GM21528 (cell line): Measurements from ENCODE around the gene MRPS10.
"Not testable (repeated sequence)": the region's sequence is repeated elsewhere in the genome, so short reads cannot be mapped to it uniquely, and the experiment has no call there.

Experiments
- ATAC-seq: cut with Tn5 transposase; IDR thresholded peaks from one replicate; pipeline ENCODE4 v1.9.1; 2021; ENCODE audit warnings: mild to moderate bottlenecking, moderate library complexity; ENCODE audit not compliant: unreplicated experiment, low FRiP score

The MRPS10 gene

GRCh38 chr6:42182101-42182500 is 35.6 kb downstream of the MRPS10 start:
- no peak for ATAC-seq

DNA sequence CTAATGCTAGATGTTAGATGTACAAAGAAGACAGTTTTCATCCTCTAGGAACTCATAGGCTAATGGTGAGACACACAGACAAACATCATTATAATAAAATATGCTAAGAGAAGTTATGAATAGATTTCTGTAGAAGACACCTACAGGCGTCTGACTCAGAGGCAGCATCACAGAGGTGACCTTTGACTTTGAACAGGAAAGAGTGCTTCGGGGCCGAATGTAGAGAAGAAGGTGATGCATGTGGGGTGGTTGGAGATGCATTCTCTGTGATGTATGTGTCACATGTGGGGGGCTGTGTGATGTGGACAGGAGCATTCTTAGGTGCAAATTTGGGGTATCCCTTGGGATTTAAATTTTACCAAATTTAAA is 37.7 kb downstream of the MRPS10 start:
- ATAC-seq: no peak

DNA sequence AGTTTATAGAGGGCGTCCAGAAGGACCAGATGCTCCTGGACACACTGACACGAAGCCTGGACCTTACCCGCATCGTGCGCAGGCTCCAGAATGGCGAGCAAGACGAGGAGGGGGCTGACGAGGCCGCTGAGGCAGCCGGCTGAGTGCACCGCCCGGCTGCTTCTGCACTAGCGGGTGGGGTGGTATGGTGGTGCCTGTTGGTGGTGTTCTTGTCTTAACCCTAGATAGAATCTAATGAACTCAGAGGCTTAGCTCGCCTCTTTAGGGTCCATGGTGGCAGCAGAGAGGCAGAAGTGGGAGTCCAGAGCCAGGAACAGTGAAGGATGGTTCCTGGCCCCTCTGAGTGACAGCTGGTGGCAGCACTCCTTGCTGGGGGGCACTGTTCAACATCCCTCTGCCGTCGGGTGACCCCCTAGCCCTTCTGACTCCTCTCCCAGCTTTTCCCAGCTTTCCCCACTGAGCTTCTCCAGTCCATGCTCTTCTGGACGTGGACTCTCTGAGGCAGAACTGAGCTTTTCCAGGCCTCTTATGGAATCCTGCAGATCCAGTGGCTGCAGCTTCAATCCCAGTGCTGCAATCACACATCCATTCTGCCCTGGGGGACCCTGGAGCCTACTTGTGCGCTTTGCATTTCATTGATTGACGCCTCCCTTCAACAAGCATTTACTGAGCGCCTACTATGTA is 38.3 kb downstream of the MRPS10 start:
- ATAC-seq: no peak

GRCh38 chr6:42177514-42178364 is 39.9 kb downstream of the MRPS10 start:
- ATAC-seq: no peak

GRCh38 chr6:42176981-42177380 is 40.7 kb downstream of the MRPS10 start:
- ATAC-seq: no peak

DNA sequence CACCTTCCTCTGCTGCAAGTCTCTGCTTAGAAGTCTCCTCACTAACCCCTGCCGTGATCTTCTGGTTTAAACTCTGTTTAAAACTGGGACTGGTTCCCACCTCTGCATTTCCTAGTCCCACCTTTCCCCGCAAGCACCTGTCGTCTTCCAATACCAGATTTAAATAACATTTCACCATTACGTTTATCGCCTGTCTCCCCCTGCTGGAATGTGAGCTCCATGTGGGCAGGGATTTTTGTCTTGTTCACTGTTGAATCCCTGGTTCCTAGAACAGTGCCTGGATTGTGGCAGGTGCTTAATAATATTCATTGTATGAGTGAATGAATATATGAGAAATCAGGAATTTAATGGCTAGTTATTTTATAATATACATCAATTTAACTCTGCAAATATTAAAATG is 41.8 kb downstream of the MRPS10 start:
- ATAC-seq: no peak

DNA sequence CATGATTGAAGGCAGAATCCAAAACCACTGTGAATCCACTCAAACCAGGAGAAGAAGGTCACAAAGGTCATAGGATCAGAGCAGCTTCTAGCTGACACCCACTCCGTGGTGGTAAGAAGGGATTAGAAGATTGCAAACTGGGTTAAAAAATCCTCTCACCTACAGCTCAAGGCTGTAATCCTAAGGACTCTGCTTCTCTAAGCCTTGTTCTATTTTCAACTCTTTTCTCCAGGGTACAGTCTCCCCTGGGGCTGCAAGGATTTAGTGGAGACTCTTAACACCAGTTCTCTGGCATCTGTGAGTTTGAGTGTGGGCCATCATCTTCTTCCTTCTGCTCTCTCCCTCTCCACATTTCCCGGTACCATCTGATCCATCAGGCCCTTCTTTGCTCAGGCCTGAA is 44.6 kb downstream of the MRPS10 start, which contains the start of gene GUCA1A:
TSS of gene GUCA1A (plus strand) at position 264 of the 400 bp plus-strand sequence. CDS start 250 bp downstream, outside the sequence.
- no peak for ATAC-seq

GRCh38 chr6:42171813-42172581 is 45.7 kb downstream of the MRPS10 start:
- no peak for ATAC-seq

DNA sequence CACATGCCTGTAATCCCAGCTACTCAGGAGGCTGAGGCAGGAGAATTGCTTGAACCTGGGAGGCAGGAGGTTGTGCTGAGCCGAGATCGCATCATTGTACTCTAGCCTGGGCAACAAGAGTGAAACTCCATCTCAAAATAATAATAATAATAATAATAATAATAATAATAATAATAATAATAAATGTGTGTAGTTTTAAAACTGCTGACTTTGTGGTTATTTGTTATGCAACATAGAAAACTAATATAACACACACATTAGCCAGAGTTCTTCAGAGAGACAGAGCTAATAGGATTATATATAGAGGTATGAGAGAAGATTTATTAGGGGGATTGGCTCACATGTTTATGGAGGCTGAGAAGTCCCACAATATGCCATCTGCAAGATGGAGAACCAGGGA is 47.9 kb downstream of the MRPS10 start:
- not testable (repeated sequence) for ATAC-seq

DNA sequence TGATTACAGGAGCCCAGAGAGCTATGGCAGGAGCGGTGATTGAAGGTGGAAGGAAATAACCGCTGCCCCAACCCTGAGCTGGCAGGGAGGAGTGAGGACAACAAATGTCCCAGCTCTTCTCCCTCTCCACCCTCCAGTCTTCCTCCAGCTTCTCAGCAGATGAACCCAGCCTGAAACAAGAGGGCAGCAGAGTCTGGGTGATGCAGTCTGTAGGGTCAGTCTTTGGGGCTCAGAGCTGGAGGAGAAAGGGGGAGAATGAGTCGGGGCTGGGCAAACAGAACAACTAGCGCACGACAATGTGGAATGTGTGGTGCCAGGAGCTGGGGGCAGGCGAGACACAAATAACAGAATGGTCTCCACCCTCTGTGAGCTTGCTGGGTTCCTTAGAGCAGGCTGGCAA is 49.0 kb downstream of the MRPS10 start:
- no peak for ATAC-seq

DNA sequence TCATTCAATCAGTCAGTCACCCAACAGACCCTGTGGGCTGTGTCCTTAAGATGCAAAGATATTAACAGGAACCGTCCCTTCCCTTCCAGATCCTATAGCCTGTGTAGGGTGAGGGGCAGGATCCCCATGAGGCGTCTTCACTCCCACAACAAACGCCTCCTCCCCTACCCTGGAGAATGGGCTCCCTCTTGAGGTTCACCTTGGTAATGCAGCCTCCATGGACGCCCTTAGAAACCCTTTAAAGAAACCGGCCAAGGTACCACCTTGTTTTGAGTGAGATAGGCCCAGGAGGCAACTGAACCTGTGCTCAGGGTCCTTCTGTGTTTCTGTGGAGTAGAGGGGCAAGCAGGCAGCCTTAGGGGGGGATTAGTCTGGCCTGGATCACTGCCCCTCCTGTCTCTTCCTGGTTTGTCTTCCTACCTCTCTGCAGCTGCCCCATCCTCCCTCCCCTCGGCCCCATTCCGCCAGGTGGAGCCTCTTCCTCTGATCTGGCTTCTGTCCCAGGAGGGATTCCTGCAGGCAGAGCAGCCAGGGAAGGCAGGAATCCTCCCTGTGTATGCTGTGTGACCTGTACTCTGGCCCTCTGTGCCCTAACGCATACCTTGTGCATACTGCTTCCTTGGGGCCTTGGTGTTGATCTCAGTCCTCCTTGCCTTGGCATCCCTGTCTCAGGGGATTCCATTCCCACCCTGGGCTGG is 51.1 kb downstream of the MRPS10 start:
- no peak for ATAC-seq

DNA sequence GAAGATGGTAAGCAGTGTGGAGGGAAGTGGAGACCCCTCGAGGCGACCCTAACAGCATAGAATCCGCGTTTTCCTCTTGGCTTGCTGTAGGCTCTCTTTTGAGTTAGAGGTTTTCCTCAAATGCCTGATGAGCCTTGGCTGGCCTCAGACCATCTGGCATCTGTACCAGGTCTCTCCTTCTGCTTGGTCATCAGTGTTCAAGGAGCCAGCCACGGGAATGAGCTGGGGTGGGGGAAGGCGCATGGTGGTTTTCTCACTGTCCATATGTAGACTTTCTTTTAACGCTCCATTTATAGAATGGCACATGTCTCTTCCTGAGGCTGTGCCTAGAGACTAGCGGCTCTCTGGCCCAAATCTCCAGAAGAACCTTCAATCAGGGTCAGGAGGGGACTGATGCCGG is 52.6 kb downstream of the MRPS10 start:
- ATAC-seq: no peak

- no peak for ATAC-seq
Observed at GRCh38 chr6:42163981-42164380, 53.7 kb downstream of the MRPS10 start.

- no peak for ATAC-seq
Observed at GRCh38 chr6:42162812-42163211, 54.8 kb downstream of the MRPS10 start.

- ATAC-seq: no peak
Observed at GRCh38 chr6:42162384-42162783, 55.3 kb downstream of the MRPS10 start.

DNA sequence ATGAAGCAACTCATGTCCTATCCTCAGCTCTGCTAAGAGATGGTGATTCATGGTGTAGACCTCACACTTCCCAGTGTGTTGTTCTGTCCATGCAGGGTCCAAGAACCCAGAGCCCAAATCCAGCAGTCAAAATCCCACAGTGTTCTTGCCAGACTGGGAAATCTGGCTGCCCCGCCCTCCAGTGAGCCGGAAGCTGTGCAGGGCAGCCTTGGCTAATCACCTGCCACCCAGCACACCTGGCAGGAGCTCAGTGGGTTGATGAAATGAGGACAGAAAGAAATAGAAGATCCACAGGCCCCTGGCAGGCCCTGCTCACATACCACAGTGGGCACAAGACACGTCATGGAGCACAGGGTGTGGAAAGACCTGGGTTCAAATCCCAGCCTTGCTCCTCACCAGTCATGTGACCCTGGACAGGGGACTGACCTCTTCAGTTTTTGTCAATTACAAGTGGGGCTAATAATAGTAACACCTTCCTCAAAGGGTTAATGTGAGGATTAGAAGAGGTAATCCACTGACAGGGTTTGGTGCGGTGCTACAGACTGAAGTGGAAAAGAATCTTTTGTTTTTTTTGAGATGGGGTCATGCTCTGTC is 58.1 kb downstream of the MRPS10 start:
- no peak for ATAC-seq

GRCh38 chr6:42158631-42159030 is 59.0 kb downstream of the MRPS10 start:
- no peak for ATAC-seq

DNA sequence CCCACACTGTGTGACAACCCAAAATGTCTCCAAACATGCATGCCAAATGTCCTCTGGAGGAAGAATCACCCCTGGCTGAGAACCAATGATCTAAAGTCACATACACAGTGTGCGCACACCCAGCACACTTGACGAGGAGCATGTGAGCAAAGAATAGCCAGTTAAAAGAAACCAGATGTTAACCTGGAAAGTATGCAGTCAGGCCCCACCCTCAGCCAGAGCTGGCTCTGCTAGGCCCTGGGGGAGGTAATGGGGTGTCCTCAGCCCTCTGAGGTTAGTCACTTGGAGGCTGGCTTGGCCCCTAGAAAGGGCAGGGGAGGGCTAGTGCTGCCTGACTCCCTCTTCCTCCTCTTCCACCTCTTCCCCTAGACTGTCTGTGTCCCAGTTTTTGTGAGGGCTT is 59.6 kb downstream of the MRPS10 start:
- no peak for ATAC-seq
